H1 (cell line): ENCODE results near the gene ACER3. TPM values are rescaled to one million over a fixed set of nuclear protein-coding genes. Genes with fewer than 3 reads are reported as not detected.

Experiments
- CTCF ChIA-PET: fragments of 300-600 bp; sonication (Branson Sonifier 250); formaldehyde crosslinking; loops from one replicate; lab custom pipeline; 2021; ENCODE audit not compliant: partially characterized antibody; lab: Charles Lee
- POLR2A ChIA-PET: fragments of 300-600 bp; sonication (Branson Sonifier 250); formaldehyde crosslinking; loops from one replicate; lab custom pipeline; 2021; ENCODE audit warnings: inconsistent platforms; ENCODE audit not compliant: partially characterized antibody; lab: Charles Lee
- DNase-seq, 2 experiments: peaks; one replicate each; pipeline versions ENCODE4 v3.0.0 to v3.0.0-alpha.2; 2010 to 2022; ENCODE audit warnings: low spot score in 2 of 2, low read depth in 1 of 2, mixed read lengths in 1 of 2
- FAIRE-seq: peaks from 2 replicates; lab custom pipeline; 2011; peaks lifted over from hg19 to GRCh38; lab: Jason Lieb, UNC
- H2AFZ ChIP-seq: 2 replicates; pipeline ENCODE4 v1.8.1; 2012; ENCODE audit warnings: low read length, inconsistent platforms
- H2AK5ac ChIP-seq: 2 replicates; pipeline ENCODE4 v1.6.1; 2013; ENCODE audit warnings: low read depth, low read length
- H2BK120ac ChIP-seq: replicated peaks from 2 replicates; pipeline ENCODE3; 2013; ENCODE audit warnings: low read depth, low read length, inconsistent platforms
- H2BK12ac ChIP-seq: 2 replicates; pipeline ENCODE4 v1.6.1; 2013; ENCODE audit warnings: low read depth, low read length
- H2BK15ac ChIP-seq: 2 replicates; pipeline ENCODE4 v1.6.1; 2013; ENCODE audit warnings: low read length
- H2BK20ac ChIP-seq: 2 replicates; pipeline ENCODE4 v1.6.1; 2013; ENCODE audit warnings: low read length
- H2BK5ac ChIP-seq: 2 replicates; pipeline ENCODE4 v1.6.1; 2013; ENCODE audit warnings: low read depth, low read length
- H3K14ac ChIP-seq: 2 replicates; pipeline ENCODE4 v1.6.1; 2013; ENCODE audit warnings: inconsistent platforms; ENCODE audit not compliant: insufficient read length
- H3K18ac ChIP-seq: 2 replicates; pipeline ENCODE4 v1.6.1; 2013; ENCODE audit warnings: low read length; ENCODE audit errors: extremely low read depth
- H3K23ac ChIP-seq: 2 replicates; pipeline ENCODE4 v1.6.1; 2013; ENCODE audit warnings: inconsistent platforms; ENCODE audit not compliant: insufficient read length
- H3K23me2 ChIP-seq: 2 replicates; pipeline ENCODE4 v1.6.1; 2013; ENCODE audit warnings: low read depth, low read length
- H3K27ac ChIP-seq: 2 replicates; pipeline ENCODE4 v1.6.1; 2011; ENCODE audit warnings: low read depth, low read length, inconsistent platforms
- H3K27me3 ChIP-seq, 4 experiments: replicated peaks in 1 of 4; 1 replicate in 1 of 4; 2 replicates in 3 of 4; pipeline versions ENCODE4 v1.6.1 to v1.8.1; 2011 to 2013; ENCODE audit warnings: low read length in 3 of 4, mild to moderate bottlenecking in 3 of 4, inconsistent platforms in 2 of 4, mixed read lengths in 2 of 4, moderate library complexity in 1 of 4; ENCODE audit not compliant: control insufficient read depth in 3 of 4, insufficient read depth in 3 of 4; ENCODE audit errors: extremely low read depth in 1 of 4
- H3K36me3 ChIP-seq, 4 experiments: 2 replicates each; pipeline versions ENCODE4 v1.6.1 to v1.8.1; 2011 to 2013; ENCODE audit warnings: mild to moderate bottlenecking in 4 of 4, low read length in 3 of 4, moderate library complexity in 2 of 4, control low read depth in 1 of 4, inconsistent platforms in 1 of 4; ENCODE audit not compliant: insufficient read depth in 4 of 4, control insufficient read depth in 2 of 4
- H3K4ac ChIP-seq: replicated peaks from 2 replicates; pipeline ENCODE3; 2013; ENCODE audit warnings: low read length, low read depth, mixed read lengths, inconsistent platforms; ENCODE audit not compliant: insufficient read length
- H3K4me1 ChIP-seq, 4 experiments: replicated peaks in 1 of 4; 1 replicate in 1 of 4; 2 replicates in 3 of 4; pipeline versions ENCODE4 v1.6.1 to v1.8.1; 2011 to 2013; ENCODE audit warnings: low read length in 3 of 4, inconsistent platforms in 2 of 4, mixed read lengths in 1 of 4; ENCODE audit not compliant: insufficient read depth in 4 of 4, control insufficient read depth in 3 of 4
- H3K4me2 ChIP-seq, 2 experiments: 2 replicates each; pipeline versions ENCODE4 v1.6.1 to v1.8.1; 2011 to 2013; ENCODE audit warnings: low read depth in 2 of 2, low read length in 2 of 2, control low read depth in 1 of 2, inconsistent platforms in 1 of 2, mild to moderate bottlenecking in 1 of 2; ENCODE audit not compliant: insufficient read depth in 1 of 2
- H3K4me3 ChIP-seq, 4 experiments: fragments of 200-600, 300-600 bp in 1 of 4; sonication (generic), shearing (Covaris generic), sonication (Bioruptor Twin) in 1 of 4; 2 replicates each; pipeline versions ENCODE4 v1.5.1 to v1.8.1; 2011 to 2016; ENCODE audit warnings: low read length in 4 of 4, low read depth in 3 of 4, control low read depth in 2 of 4, inconsistent platforms in 2 of 4, mild to moderate bottlenecking in 2 of 4, mixed read lengths in 1 of 4, moderate library complexity in 1 of 4; ENCODE audit not compliant: insufficient read depth in 2 of 4; ENCODE audit errors: extremely low read depth in 1 of 4
- H3K56ac ChIP-seq: replicated peaks from 2 replicates; pipeline ENCODE3; 2013; ENCODE audit warnings: low read depth, mild to moderate bottlenecking, mixed read lengths, low read length, inconsistent platforms; ENCODE audit not compliant: insufficient read length
- H3K79me1 ChIP-seq: 2 replicates; pipeline ENCODE4 v1.6.1; 2013; ENCODE audit warnings: low read depth, low read length, control low read depth
- H3K79me2 ChIP-seq, 2 experiments: 2 replicates each; pipeline versions ENCODE4 v1.6.1 to v1.8.1; 2012 to 2013; ENCODE audit warnings: low read length in 2 of 2, mild to moderate bottlenecking in 2 of 2, inconsistent platforms in 1 of 2; ENCODE audit not compliant: insufficient read depth in 2 of 2, control insufficient read depth in 1 of 2
- H3K9ac ChIP-seq, 4 experiments: replicated peaks in 1 of 4; 1 replicate in 1 of 4; 2 replicates in 3 of 4; pipeline versions ENCODE4 v1.6.1 to v1.8.1; 2011 to 2013; ENCODE audit warnings: low read depth in 3 of 4, low read length in 3 of 4, control low read depth in 2 of 4, mild to moderate bottlenecking in 2 of 4, moderate library complexity in 2 of 4, inconsistent platforms in 1 of 4; ENCODE audit errors: extremely low read depth in 1 of 4
- H3K9me3 ChIP-seq, 2 experiments: 2 replicates each; pipeline versions ENCODE4 v1.6.1 to v1.8.1; 2012 to 2013; ENCODE audit warnings: mild to moderate bottlenecking in 2 of 2, moderate library complexity in 2 of 2, control low read depth in 1 of 2, inconsistent platforms in 1 of 2, low read depth in 1 of 2, low read length in 1 of 2, mixed read lengths in 1 of 2; ENCODE audit not compliant: insufficient read depth in 2 of 2
- H4K20me1 ChIP-seq, 2 experiments: replicated peaks in 1 of 2; 2 replicates each; pipeline versions ENCODE3 to v1.8.1; 2011 to 2013; ENCODE audit warnings: inconsistent platforms in 2 of 2, low read length in 2 of 2, mild to moderate bottlenecking in 1 of 2; ENCODE audit not compliant: insufficient read depth in 2 of 2, control insufficient read depth in 1 of 2
- H4K5ac ChIP-seq: 2 replicates; pipeline ENCODE4 v1.6.1; 2013; ENCODE audit warnings: low read length, low read depth, mixed read lengths, inconsistent platforms; ENCODE audit not compliant: insufficient read length
- H4K8ac ChIP-seq: 2 replicates; pipeline ENCODE4 v1.8.0; 2013; ENCODE audit warnings: mild to moderate bottlenecking, moderate library complexity, low read length, inconsistent platforms; ENCODE audit not compliant: insufficient read depth; ENCODE audit errors: extremely low read depth
- H4K91ac ChIP-seq: replicated peaks from 2 replicates; pipeline ENCODE3; 2013; ENCODE audit warnings: low read length, mixed read lengths, inconsistent platforms; ENCODE audit not compliant: insufficient read length
- ASH2L ChIP-seq: fragments of 200-600, 300-600 bp; sonication (generic); IDR thresholded peaks from one replicate; pipeline ENCODE4 v1.7.1; 2017; ENCODE audit warnings: low read length
- BACH1 ChIP-seq: IDR thresholded peaks from 2 replicates; pipeline ENCODE4 v1.6.1; 2012; ENCODE audit warnings: low read length, improper control_type of control experiment
- BRCA1 ChIP-seq: IDR thresholded peaks from 2 replicates; pipeline ENCODE4 v1.6.1; 2012; ENCODE audit warnings: low read depth, low read length, improper control_type of control experiment
- CBX5 ChIP-seq: fragments of 300-800, 300-1000 bp; sonication (generic); IDR thresholded peaks from 2 replicates; pipeline ENCODE4 v1.7.1; 2016; ENCODE audit warnings: antibody characterized with exemption, low read length, low read depth
- CTBP2 ChIP-seq: IDR thresholded peaks from 2 replicates; pipeline ENCODE4 v1.7.0; 2011; ENCODE audit warnings: borderline replicate concordance, mild to moderate bottlenecking, moderate library complexity, mixed read lengths, low read length; ENCODE audit not compliant: insufficient read depth, insufficient read length
- EGR1 ChIP-seq: IDR thresholded peaks from 2 replicates; pipeline ENCODE4 v1.6.1; 2011; ENCODE audit warnings: low read depth, low read length, borderline replicate concordance
- JUN ChIP-seq: IDR thresholded peaks from 2 replicates; pipeline ENCODE4 v1.6.1; 2011; ENCODE audit warnings: low read depth, mild to moderate bottlenecking, improper control_type of control experiment, low read length
- POLR2AphosphoS5 ChIP-seq: IDR thresholded peaks from 2 replicates; pipeline ENCODE4 v1.6.1; 2011; ENCODE audit warnings: low read depth, low read length
- RFX5 ChIP-seq: IDR thresholded peaks from 2 replicates; pipeline ENCODE4 v1.6.1; 2011; ENCODE audit warnings: low read depth, low read length, improper control_type of control experiment, borderline replicate concordance
- SP1 ChIP-seq: IDR thresholded peaks from 2 replicates; pipeline ENCODE4 v1.6.1; 2011; ENCODE audit warnings: low read depth, low read length
- SP4 ChIP-seq: IDR thresholded peaks from 2 replicates; pipeline ENCODE4 v1.6.1; 2012; ENCODE audit warnings: low read length, inconsistent platforms
- TAF7 ChIP-seq: optimal IDR thresholded peaks from 2 replicates; pipeline ENCODE3; 2011; ENCODE audit warnings: low read depth, mild to moderate bottlenecking, inconsistent platforms, low read length, moderate library complexity, borderline replicate concordance
- TEAD4 ChIP-seq: IDR thresholded peaks from 2 replicates; pipeline ENCODE4 v1.6.1; 2012; ENCODE audit warnings: low read depth, low read length, inconsistent platforms, mixed read lengths
- WGBS, 2 experiments: shearing (Covaris generic) in 1 of 2; methylation state at CpG; one replicate each; pipeline versions ENCODE4 v1.1.6 to v1.1.7; 2013 to 2015; ENCODE audit warnings: low lambda C conversion rate in 2 of 2, mixed read lengths in 2 of 2, inconsistent platforms in 1 of 2, low coverage in 1 of 2, missing lambda C conversion rate in 1 of 2; ENCODE audit not compliant: insufficient replicate concordance in 2 of 2, insufficient coverage in 1 of 2, insufficient read length in 1 of 2; ENCODE audit errors: extremely low coverage in 1 of 2, missing lambda C conversion rate in 1 of 2; 5-methylcytosine and 5-hydroxymethylcytosine counted together
- polyA plus RNA-seq, 7 experiments: library from polyadenylated mRNA; depleted of rRNA in 3 of 7; stranded (reverse) in 5 of 7; unstranded in 2 of 7; fragments of >200 nt in 5 of 7; fragments of 200-250 nt in 2 of 7; gene quantifications; 1 replicate in 5 of 7; 2 replicates in 1 of 7; 4 replicates in 1 of 7; pipeline versions ENCODE4 v1.2.1 to v1.2.3, GENCODE V29; 2011 to 2013; ENCODE audit warnings: missing spikeins in 2 of 7, mixed read lengths in 2 of 7
- total RNA-seq: library from RNA; stranded (reverse); fragmentation: NEBNext Ultra II Directional; extraction: Animal tissue kit (Norgen Biotek cat#: 25700); gene quantifications from 2 replicates; pipeline ENCODE4 v1.2.1, GENCODE V29; 2021

Gene ACER3
- total and polyA plus RNA-seq, 2 of the 8 experiments (the other 6 are each of a cell fraction or from before 2014, with no cell fraction given): 5.7 to 16.2 TPM

GRCh38 chr11:76944225-76944624, 83.5 kb downstream of the ACER3 start:
- no peaks in the 10 kb centered on the region for H3K27me3 ChIP-seq
- DNase-seq (no peak), FAIRE-seq (no peak)
- no peak overlapping the region for H3K4ac ChIP-seq
- H3K23ac ChIP-seq: no peak overlapping the region
- H4K5ac ChIP-seq: no peak overlapping the region
- TF ChIP-seq TAF7 (no peak), BRCA1 (no peak), CBX5 (no peak), TEAD4 (no peak), SP4 (no peak), SP1 (no peak), RFX5 (no peak), POLR2AphosphoS5 (no peak), ASH2L (no peak), EGR1 (no peak), BACH1 (no peak), JUN (no peak), CTBP2 (no peak)
- no peak overlapping the region for H2BK5ac ChIP-seq
- H3K23me2 ChIP-seq: no peaks in the 10 kb centered on the region
- H3K4me1 ChIP-seq: peaks cover 0 to 7% (median 1%) of the 10 kb centered on the region in 4 experiments; a peak in 5 of 7 replicates
- H4K20me1 ChIP-seq: peaks cover 0 to 2% of the 10 kb centered on the region in 2 experiments
- no peak overlapping the region for H3K27ac ChIP-seq
- peaks cover 0 to 18% of the 10 kb centered on the region in 2 experiments; a peak in 2 of 4 replicates for H3K79me2 ChIP-seq
- H3K9ac ChIP-seq: no peak overlapping the region
- peaks cover 0 to 4% of the 10 kb centered on the region in 2 experiments; a peak in 1 of 4 replicates for H3K9me3 ChIP-seq
- no peaks in the 10 kb centered on the region; a peak in 1 of 8 replicates for H3K36me3 ChIP-seq
- H3K18ac ChIP-seq: no peak overlapping the region
- ChIA-PET POLR2A (no interaction called here), CTCF (no interaction called here)
- no peak overlapping the region for H2BK12ac ChIP-seq
- H3K79me1 ChIP-seq: 0 out of 2 replicates have a peak, but pooled peaks cover 4% of the 10 kb centered on the region
- H2BK120ac ChIP-seq: no peak overlapping the region
- no peak overlapping the region for H3K56ac ChIP-seq
- H2AFZ ChIP-seq: no peak overlapping the region
- H2BK15ac ChIP-seq: no peak overlapping the region
- H3K14ac ChIP-seq: no peak overlapping the region
- no peak overlapping the region for H2AK5ac ChIP-seq
- H2BK20ac ChIP-seq: no peak overlapping the region
- no peak overlapping the region for H4K91ac ChIP-seq
- H4K8ac ChIP-seq: no peak overlapping the region
- H3K4me2 ChIP-seq: no peak overlapping the region
- 95% methylated on average over 1 of the region's 1 CpG; no CpG with 5 or more reads in 1 of the 2 experiments for WGBS, 2 experiments
- H3K4me3 ChIP-seq: no peak overlapping the region
